Measurements from ENCODE around the gene STRIP1.

Gene STRIP1

GRCh38 chr1:110034451-110035235 is at the start of gene STRIP1:
Gene STRIP1 (plus strand): TSS chr1:110034624. CDS start chr1:110034638, 14 bp downstream.
- Histone ChIP-seq H3K4me3 (ENCODE audit: low read depth, low read length) (peak within 1 kb of the TSS; percentile 70), H3K4me1 (ENCODE audit: control insufficient read depth, insufficient read depth, low read length) (peaks cover 26% of the 10 kb centered on the region), H3K9ac (ENCODE audit: low read length) (peak within 1 kb of the TSS; percentile 85), H3K27me3 (ENCODE audit: control insufficient read depth, insufficient read depth, low read length) (no peaks in the 10 kb centered on the region), H3K27ac (ENCODE audit: low read depth, low read length) (peak within 1 kb of the TSS; percentile 89), H3K36me3 (ENCODE audit: control insufficient read depth, insufficient read depth, low read length) (peaks cover 24% of the 10 kb centered on the region), H3K9me3 (ENCODE audit: control insufficient read depth, insufficient read depth, low read depth, low read length) (no peaks in the 10 kb centered on the region)

- Histone ChIP-seq H3K27ac (ENCODE audit: low read depth, low read length) (peak overlapping the region; percentile 63; the same call in 1 of the 2 replicates), H3K9me3 (ENCODE audit: control insufficient read depth, insufficient read depth, low read depth, low read length) (no peaks in the 10 kb centered on the region), H3K36me3 (ENCODE audit: control insufficient read depth, insufficient read depth, low read length) (peaks cover 15% of the 10 kb centered on the region; the same call in 1 of the 2 replicates), H3K27me3 (ENCODE audit: control insufficient read depth, insufficient read depth, low read length) (no peaks in the 10 kb centered on the region), H3K4me3 (ENCODE audit: low read depth, low read length) (peak overlapping the region; percentile 80), H3K4me1 (ENCODE audit: control insufficient read depth, insufficient read depth, low read length) (peaks cover 32% of the 10 kb centered on the region), H3K9ac (ENCODE audit: low read length) (peak overlapping the region; percentile 82)
These were observed 49.0 kb upstream of the STRIP1 start for GRCh38 chr1:109985247-109986053.

- Histone ChIP-seq H3K4me1 (ENCODE audit: control insufficient read depth, insufficient read depth, low read length) (peaks cover 31% of the 10 kb centered on the region), H3K4me3 (ENCODE audit: low read depth, low read length) (peak overlapping the region; percentile 80), H3K9me3 (ENCODE audit: control insufficient read depth, insufficient read depth, low read depth, low read length) (no peaks in the 10 kb centered on the region), H3K27me3 (ENCODE audit: control insufficient read depth, insufficient read depth, low read length) (no peaks in the 10 kb centered on the region), H3K36me3 (ENCODE audit: control insufficient read depth, insufficient read depth, low read length) (peaks cover 15% of the 10 kb centered on the region; the same call in 1 of the 2 replicates), H3K27ac (ENCODE audit: low read depth, low read length) (no peak overlapping the region), H3K9ac (ENCODE audit: low read length) (peak overlapping the region; percentile 82)
These were observed 48.4 kb upstream of the STRIP1 start for GRCh38 chr1:109986054-109986444.

- Histone ChIP-seq H3K4me3 (ENCODE audit: low read depth, low read length) (no peak overlapping the region), H3K4me1 (ENCODE audit: control insufficient read depth, insufficient read depth, low read length) (peaks cover 30% of the 10 kb centered on the region), H3K9ac (ENCODE audit: low read length) (no peak overlapping the region), H3K36me3 (ENCODE audit: control insufficient read depth, insufficient read depth, low read length) (peaks cover 20% of the 10 kb centered on the region; the same call in 1 of the 2 replicates), H3K27ac (ENCODE audit: low read depth, low read length) (no peak overlapping the region), H3K27me3 (ENCODE audit: control insufficient read depth, insufficient read depth, low read length) (no peaks in the 10 kb centered on the region), H3K9me3 (ENCODE audit: control insufficient read depth, insufficient read depth, low read depth, low read length) (no peaks in the 10 kb centered on the region)
These were observed 46.0 kb upstream of the STRIP1 start for GRCh38 chr1:109988349-109988914.

- no peak overlapping the region for H3K4me3 ChIP-seq (ENCODE audit: low read depth, low read length)
- H3K4me1 ChIP-seq (ENCODE audit: control insufficient read depth, insufficient read depth, low read length): peaks cover 21% of the 10 kb centered on the region
- H3K36me3 ChIP-seq (ENCODE audit: control insufficient read depth, insufficient read depth, low read length): peaks cover 24% of the 10 kb centered on the region; the same call in 1 of the 2 replicates
- H3K27me3 ChIP-seq (ENCODE audit: control insufficient read depth, insufficient read depth, low read length): no peaks in the 10 kb centered on the region
- no peak overlapping the region for H3K27ac ChIP-seq (ENCODE audit: low read depth, low read length)
- H3K9ac ChIP-seq (ENCODE audit: low read length): no peak overlapping the region
- H3K9me3 ChIP-seq (ENCODE audit: control insufficient read depth, insufficient read depth, low read depth, low read length): no peaks in the 10 kb centered on the region
These were observed 44.7 kb upstream of the STRIP1 start for GRCh38 chr1:109989506-109990301.

- H3K36me3 ChIP-seq (ENCODE audit: control insufficient read depth, insufficient read depth, low read length): peaks cover 24% of the 10 kb centered on the region; the same call in 1 of the 2 replicates
- H3K4me3 ChIP-seq (ENCODE audit: low read depth, low read length): no peak overlapping the region
- H3K27ac ChIP-seq (ENCODE audit: low read depth, low read length): no peak overlapping the region
- H3K9ac ChIP-seq (ENCODE audit: low read length): no peak overlapping the region
- peaks cover 21% of the 10 kb centered on the region for H3K4me1 ChIP-seq (ENCODE audit: control insufficient read depth, insufficient read depth, low read length)
- no peaks in the 10 kb centered on the region for H3K27me3 ChIP-seq (ENCODE audit: control insufficient read depth, insufficient read depth, low read length)
- H3K9me3 ChIP-seq (ENCODE audit: control insufficient read depth, insufficient read depth, low read depth, low read length): no peaks in the 10 kb centered on the region
These were observed 44.1 kb upstream of the STRIP1 start for GRCh38 chr1:109990302-109990653.

GRCh38 chr1:109991400-109991925 is 43.0 kb upstream of the STRIP1 start:
- Histone ChIP-seq H3K4me3 (ENCODE audit: low read depth, low read length) (no peak overlapping the region), H3K27ac (ENCODE audit: low read depth, low read length) (no peak overlapping the region), H3K9me3 (ENCODE audit: control insufficient read depth, insufficient read depth, low read depth, low read length) (no peaks in the 10 kb centered on the region), H3K27me3 (ENCODE audit: control insufficient read depth, insufficient read depth, low read length) (no peaks in the 10 kb centered on the region), H3K9ac (ENCODE audit: low read length) (no peak overlapping the region), H3K4me1 (ENCODE audit: control insufficient read depth, insufficient read depth, low read length) (peaks cover 10% of the 10 kb centered on the region), H3K36me3 (ENCODE audit: control insufficient read depth, insufficient read depth, low read length) (peaks cover 29% of the 10 kb centered on the region)

GRCh38 chr1:109993885-109994284 is 40.5 kb upstream of the STRIP1 start:
- Histone ChIP-seq H3K27ac (ENCODE audit: low read depth, low read length) (no peak overlapping the region), H3K4me3 (ENCODE audit: low read depth, low read length) (no peak overlapping the region), H3K9ac (ENCODE audit: low read length) (no peak overlapping the region), H3K27me3 (ENCODE audit: control insufficient read depth, insufficient read depth, low read length) (no peaks in the 10 kb centered on the region), H3K4me1 (ENCODE audit: control insufficient read depth, insufficient read depth, low read length) (peaks cover 10% of the 10 kb centered on the region; the same call in 1 of the 2 replicates), H3K36me3 (ENCODE audit: control insufficient read depth, insufficient read depth, low read length) (peaks cover 21% of the 10 kb centered on the region), H3K9me3 (ENCODE audit: control insufficient read depth, insufficient read depth, low read depth, low read length) (no peaks in the 10 kb centered on the region)

GRCh38 chr1:109994654-109995053 is 39.8 kb upstream of the STRIP1 start:
- Histone ChIP-seq H3K27me3 (ENCODE audit: control insufficient read depth, insufficient read depth, low read length) (no peaks in the 10 kb centered on the region), H3K9me3 (ENCODE audit: control insufficient read depth, insufficient read depth, low read depth, low read length) (no peaks in the 10 kb centered on the region), H3K4me1 (ENCODE audit: control insufficient read depth, insufficient read depth, low read length) (peaks cover 10% of the 10 kb centered on the region; the same call in 1 of the 2 replicates), H3K9ac (ENCODE audit: low read length) (no peak overlapping the region), H3K27ac (ENCODE audit: low read depth, low read length) (no peak overlapping the region), H3K36me3 (ENCODE audit: control insufficient read depth, insufficient read depth, low read length) (peaks cover 21% of the 10 kb centered on the region), H3K4me3 (ENCODE audit: low read depth, low read length) (no peak overlapping the region)

- Histone ChIP-seq H3K4me1 (ENCODE audit: control insufficient read depth, insufficient read depth, low read length) (peaks cover 4% of the 10 kb centered on the region; the same call in 1 of the 2 replicates), H3K27me3 (ENCODE audit: control insufficient read depth, insufficient read depth, low read length) (no peaks in the 10 kb centered on the region), H3K27ac (ENCODE audit: low read depth, low read length) (no peak overlapping the region), H3K36me3 (ENCODE audit: control insufficient read depth, insufficient read depth, low read length) (peaks cover 17% of the 10 kb centered on the region), H3K4me3 (ENCODE audit: low read depth, low read length) (no peak overlapping the region), H3K9ac (ENCODE audit: low read length) (no peak overlapping the region), H3K9me3 (ENCODE audit: control insufficient read depth, insufficient read depth, low read depth, low read length) (no peaks in the 10 kb centered on the region)
These were observed 38.9 kb upstream of the STRIP1 start for GRCh38 chr1:109995536-109995935.
